NAMALWA (cell line): Measurements from ENCODE around the gene LPP.
"Not testable (repeated sequence)": the region's sequence is repeated elsewhere in the genome, so short reads cannot be mapped to it uniquely, and the experiment has no call there.

Source experiments
- DNase-seq: peaks from one replicate; pipeline ENCODE4 v3.0.0-alpha.2; 2015; ENCODE audit warnings: low spot score

Gene LPP, protein sequence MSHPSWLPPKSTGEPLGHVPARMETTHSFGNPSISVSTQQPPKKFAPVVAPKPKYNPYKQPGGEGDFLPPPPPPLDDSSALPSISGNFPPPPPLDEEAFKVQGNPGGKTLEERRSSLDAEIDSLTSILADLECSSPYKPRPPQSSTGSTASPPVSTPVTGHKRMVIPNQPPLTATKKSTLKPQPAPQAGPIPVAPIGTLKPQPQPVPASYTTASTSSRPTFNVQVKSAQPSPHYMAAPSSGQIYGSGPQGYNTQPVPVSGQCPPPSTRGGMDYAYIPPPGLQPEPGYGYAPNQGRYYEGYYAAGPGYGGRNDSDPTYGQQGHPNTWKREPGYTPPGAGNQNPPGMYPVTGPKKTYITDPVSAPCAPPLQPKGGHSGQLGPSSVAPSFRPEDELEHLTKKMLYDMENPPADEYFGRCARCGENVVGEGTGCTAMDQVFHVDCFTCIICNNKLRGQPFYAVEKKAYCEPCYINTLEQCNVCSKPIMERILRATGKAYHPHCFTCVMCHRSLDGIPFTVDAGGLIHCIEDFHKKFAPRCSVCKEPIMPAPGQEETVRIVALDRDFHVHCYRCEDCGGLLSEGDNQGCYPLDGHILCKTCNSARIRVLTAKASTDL

DNA sequence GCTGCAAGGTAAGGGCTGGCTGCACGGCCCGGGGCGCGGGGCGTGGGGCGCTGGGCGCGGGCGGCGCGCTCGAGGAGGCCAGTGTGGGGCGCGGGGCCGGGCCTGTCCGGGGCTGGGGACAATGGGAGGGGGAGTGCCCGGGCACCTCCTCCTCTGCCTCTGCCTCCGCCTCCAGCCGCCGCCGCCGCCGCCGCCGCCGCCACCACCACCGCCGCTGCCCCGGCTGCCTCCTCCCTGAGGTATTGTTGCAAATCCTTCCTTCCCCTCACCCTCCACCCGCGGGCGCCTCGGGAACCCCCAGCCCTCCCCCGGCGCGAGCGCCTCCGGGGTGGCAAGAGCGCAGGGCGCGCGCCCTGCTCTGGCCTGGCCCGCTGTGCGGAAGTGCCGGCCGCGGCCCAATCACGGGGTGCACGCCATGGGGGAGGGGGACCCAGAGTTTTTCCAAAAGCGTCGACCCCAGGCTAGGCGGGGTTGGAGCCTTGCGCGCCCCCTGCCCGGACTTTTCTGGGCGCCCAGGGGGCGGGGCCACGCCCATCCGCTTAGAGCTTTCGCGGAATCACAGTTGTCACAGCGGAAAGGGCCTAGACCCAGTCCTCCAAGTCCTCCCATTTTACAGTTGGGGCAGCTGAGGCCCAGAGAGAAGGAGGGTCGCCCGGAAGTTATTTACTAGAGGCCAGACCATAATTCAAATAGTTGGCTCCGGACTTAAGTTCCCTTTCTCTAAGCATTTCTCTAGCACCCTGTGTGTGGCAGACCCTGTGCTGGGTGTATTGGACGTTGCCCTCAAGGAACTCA, at the start of gene LPP:
Gene LPP, plus strand, starts transcription at position 144 of the 795 bp plus-strand sequence. CDS start 251,964 bp downstream, outside the sequence.
- peak; percentile 84 for DNase-seq

DNA sequence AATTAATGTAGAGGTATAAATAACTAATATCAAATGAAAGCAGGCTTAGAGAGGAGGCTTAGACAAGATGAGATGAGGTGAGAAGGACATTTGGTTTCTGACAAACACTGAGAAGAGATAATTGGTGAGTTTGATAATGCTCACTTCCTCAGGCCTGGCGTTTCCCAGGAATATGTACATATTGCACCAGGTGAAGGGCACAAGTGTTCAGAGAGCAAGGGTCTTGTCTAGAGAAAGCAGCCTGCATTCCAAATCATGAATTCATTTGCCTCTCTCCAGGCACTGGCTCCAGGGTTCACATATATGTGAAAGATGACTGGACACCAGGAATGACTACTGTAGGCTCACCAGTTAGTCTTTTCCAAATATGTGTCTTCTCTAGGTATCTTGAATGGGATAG, 48.0 kb upstream of the LPP start:
- no peak for DNase-seq

DNA sequence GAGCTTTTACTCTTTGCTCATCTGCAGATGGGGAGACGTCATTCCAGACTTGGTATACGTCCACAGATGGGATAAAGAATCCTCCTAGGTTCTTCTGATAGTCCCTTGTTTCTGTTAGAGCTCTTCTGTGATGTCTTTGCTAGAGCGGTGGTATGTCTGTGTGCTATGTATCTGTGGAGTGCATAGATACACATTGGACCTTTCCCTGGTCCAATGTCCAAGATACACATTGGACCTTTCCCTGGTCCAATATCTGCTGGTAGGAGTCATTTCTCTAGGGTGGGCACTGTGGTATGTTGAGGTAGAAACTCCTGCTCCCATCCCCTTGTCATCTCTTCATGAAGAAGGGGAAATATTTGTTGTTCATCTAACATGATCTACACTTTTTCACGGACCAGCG, 47.5 kb upstream of the LPP start:
- no peak for DNase-seq

DNA sequence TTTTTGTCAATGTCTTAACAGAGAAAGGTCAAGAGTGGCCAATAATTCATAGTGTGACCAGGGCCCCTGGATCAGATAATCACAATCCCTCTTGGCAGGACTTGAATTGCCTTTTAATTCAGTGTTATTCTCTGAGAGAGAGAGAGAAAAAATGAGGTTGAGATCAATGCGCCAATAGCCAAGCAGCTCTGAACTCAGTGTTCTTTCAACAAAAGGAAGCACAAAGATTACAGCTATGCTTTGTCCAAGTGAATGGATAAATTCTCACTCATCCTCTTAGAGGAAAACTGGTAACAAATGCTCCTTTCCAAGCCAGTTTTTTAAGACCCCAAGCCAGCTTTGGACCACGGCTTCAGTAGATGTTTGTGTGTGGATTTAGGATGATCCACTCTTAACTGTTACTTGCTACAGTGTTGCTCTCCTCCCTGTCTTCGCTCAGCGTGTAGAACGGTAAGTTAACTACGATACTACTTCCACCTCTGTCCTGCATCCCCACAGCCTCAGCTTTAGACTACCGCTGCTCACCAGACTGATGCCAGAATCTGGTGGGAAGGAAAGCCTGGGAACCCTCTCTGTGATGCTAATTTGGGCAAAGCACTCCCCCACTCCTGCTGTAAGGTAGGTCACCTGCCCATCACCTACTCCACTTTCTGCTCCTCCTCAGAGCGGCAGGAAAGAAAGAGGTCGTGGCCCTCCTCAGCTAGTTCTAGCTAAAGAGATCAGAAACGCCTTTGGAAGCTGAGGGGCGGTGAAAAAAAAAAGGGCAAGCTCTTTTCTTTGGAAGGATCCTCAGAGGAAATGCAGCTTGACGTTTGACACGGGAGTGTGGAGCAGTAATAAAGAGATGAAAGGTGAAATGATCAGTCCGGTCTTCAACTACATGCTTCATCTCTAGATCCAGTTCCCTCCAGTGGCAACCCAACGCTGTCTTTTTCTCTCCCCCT, 46.8 kb upstream of the LPP start:
- DNase-seq = no peak

DNA sequence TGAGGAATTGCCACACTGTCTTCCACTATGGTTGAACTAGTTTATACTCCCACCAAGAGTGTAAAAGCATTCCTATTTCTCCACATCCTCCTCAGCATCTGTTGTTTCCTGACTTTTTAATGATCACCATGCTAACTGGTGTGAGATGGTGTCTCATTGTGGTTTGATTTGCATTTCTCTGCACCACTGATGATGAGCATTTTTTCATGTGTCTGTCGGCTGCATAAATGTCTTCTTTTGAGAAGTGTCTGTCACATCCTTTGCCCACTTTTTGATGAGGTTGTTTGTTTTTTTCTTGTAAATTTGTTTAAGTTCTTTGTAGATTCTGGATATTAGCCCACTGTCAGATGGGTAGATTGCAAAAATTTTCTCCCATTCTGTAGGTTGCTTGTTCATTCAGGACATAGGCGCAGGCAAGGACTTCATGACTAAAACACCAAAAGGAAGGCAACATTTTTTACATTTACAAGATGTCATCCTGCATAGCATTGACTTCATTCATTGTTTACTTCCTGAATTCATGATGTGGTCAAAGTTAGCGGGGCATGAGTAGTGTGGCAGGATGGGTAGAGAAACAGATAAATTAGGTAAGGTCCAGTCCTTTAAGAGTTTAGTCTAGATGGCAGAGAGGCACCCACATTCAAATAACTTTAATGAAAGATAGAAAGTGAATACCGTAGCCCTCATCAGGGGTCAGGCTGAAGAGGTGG, 45.1 kb upstream of the LPP start:
- peak; percentile 73 for DNase-seq

DNA sequence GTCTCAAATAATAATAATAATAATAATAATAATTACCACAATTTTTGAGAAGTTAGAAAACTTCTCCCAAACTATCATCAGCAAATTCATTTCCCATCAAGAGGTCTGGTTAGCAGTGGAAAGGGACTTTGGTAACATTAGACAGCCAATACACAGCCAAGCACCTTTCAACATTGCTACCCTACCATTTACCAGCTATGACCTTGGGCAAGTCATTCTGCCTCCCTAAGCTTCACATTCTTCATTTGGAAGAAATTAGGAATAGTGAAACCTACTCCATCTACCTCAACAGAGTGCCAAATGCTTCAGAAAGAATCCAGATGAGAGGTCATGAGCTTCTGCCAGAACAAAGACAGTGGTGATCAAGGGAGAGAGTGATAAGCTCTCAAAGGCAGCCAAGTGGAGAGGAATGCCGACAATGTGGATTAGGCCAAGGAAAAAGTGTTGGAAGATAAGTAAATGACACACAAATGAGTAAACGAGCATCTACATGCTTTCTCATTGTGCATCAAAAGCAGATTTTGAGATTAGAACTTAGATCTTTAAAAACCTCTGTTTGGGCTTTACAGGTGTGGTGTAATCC, 42.9 kb upstream of the LPP start:
- DNase-seq = no peak

DNA sequence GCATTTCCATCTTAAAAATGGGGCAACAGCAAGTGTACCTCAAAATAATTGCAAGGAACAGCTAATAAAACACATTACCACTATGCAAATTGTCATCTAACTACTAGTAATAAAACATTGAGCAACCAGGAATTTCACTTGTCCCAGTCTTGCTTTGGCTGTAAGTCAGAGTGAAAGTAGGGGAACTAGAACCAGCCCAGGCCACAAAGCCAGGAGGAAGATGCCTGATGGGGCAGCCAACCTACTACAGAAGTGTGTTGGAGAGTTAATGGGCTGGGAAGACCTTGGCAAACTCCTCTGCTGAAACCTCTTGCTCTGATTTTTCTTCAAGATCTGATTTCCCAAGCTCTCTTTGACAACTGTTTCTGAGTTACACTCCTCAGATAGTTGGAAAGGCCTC, 40.2 kb upstream of the LPP start:
- DNase-seq = no peak

DNA sequence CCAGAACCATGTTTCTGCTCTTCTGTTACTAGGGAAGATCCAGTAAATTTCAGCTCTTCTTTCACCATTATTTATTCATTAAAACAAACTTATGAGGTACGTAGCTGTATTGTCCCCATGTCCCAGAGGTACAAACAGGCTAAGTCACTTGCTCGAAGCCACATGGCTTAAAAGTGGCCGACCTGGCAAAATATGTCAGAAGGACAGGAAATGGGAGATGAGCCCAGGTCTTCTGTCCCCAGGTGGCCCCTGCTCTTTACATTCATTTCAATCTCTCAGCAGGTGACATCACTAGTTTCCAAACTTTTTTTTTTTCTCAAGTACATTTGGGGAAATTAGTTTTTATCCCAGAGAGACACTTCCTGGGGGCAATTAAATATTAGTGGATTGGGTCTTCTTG, 34.1 kb upstream of the LPP start:
- DNase-seq = no peak

DNA sequence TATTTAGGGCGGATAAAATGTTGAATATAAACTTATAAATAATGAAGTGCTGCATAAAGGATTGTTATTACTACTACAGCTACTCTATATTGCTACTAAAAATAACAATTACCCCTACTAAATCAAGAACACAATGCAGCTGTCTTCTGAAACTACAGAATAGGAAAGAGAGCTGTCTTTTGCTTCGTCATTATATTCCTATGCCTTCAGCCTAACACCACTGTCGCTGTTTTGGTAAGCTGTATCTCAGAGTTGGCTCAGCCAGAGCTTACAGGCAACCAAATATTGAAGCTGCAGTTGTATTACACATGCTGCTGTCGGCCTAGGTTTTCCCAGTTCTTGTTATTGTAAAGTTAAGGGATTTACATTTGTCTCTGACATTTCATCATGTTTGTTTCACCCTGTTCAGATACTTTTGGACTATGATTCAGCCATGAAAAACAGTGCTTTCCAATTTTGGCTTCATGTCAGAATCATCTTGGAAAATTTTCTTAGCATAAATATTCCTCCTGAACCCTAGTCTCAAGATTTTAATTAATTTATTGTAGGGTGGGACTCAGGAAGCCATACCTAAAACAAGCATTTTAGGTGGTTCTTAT, 31.3 kb upstream of the LPP start:
- DNase-seq = no peak

DNA sequence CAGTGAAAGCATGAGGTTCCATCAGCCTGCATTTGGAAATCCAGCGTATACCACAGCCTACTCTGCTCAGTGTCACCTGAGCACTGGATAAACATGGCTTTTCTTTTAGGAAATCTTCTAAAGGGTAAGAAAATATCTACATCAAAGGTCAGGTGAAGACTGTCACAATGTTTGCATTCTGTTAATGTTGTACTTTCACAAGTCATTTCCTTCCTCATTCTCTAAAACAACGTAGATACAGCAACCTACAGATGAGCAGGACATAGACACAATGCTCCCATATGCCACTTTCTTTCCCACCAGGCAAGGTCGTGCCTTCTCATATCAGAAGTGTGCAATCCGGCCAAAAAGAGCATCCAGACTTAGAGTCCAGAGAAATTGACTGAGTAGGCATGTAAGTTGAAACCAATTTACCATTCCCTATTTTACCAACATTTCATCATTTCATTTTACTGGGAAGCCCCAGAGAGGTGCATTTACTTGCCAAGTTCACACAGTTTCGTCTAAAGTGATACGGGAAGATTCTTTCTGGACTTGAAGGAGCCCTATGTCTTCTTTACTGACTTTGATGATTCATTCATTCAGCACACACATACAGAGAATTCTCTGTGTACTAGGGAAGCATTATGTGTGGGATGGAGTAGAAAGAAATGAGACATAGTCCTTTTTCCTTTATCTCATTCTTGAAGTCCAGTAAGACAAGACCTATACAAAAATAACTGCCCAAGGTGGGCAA, 30.6 kb upstream of the LPP start:
- DNase-seq = peak; percentile 50

DNA sequence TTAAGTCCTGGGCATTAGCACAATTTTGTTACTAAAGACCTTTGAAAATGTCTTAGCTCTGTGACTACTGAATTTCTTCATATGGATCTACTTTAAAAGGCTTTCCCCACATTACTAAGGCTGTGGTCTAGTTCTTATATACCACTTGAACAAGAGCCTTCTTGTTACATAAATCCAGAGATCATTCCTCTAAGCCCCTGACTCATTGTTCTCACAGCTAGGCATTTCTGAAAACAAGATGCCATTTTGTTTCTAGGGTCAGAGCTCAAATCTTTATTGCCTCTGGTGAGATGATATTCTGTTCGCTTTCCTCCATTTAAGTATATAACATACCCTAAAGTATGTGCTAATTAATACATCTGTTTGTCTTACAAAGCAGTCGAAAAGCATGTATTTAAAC, 29.8 kb upstream of the LPP start:
- DNase-seq = no peak

DNA sequence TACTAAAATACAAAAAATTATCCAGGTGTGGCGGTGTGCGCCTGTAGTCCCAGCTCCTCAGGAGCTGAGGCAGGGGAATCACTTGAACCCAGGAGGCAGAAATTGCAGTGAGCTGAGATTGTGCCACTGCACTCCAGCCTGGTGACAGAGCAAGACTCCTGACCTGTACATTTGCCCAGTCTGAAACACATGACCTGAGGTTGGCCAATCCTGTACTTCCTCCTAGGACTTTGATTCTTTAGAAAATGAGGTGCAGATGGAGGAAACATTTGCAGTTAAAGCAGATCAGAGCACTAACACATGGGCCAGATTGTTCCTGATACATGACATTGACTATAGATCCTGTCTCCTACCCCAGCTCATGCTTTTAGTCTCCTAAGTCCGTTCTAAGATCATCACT, 28.9 kb upstream of the LPP start:
- no peak for DNase-seq

DNA sequence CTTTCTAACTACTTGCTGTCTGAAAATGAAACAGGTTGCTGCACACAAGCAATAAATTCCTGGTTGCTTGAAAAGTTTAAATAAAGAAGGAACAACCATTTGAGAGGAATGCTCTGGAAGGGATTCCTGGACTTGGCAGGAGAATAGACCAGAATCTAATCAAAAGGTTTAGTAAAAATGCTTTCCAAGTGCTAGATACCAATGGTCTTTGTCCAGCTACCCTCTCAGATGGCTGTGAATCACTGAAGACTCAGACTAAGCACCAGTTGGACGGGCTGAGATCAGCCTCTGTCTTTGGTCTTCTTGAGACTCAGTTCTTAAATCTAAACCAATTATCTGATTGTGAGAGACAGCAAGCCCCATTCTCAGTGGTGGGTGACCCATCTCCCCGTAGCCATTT, 27.7 kb upstream of the LPP start:
- no peak for DNase-seq

DNA sequence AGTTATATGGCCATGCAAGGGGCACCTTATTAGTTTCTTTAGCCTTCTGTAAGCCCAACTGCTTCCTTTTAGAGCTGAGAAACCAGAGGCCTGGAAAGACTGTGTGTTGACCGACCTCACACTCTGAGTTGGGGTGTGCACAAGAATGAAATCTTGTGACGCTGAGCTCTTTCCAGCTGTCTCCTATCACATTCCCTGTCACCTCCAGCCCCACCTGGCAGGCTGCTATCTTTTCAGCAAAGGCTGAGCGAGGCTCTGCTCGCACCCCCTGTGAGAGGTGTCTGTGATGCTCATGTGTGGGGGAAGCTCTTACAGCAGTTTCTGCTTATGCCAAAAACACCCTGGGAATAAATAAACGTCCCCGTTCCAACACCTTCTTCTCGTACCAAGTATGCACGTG, 27.0 kb upstream of the LPP start:
- no peak for DNase-seq

DNA sequence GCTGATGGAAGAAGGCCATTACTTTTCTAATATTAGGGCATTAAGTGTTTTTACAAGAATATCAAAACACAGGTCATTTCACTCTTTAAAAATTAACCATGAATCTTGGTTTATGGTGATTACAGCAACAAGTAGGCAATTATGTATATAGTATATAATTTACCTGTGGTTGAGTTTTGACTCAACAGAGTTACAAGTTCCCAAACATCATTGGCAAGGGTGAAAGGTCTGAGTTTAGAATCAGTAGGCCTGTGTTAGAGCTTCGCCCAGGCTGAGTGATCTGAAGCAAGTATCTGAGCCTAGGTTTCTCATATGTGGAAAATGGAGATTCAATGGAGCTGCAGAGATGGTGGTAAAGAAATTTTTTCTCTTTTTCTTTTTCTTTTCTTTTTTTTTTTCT, 25.1 kb upstream of the LPP start:
- no peak for DNase-seq

DNA sequence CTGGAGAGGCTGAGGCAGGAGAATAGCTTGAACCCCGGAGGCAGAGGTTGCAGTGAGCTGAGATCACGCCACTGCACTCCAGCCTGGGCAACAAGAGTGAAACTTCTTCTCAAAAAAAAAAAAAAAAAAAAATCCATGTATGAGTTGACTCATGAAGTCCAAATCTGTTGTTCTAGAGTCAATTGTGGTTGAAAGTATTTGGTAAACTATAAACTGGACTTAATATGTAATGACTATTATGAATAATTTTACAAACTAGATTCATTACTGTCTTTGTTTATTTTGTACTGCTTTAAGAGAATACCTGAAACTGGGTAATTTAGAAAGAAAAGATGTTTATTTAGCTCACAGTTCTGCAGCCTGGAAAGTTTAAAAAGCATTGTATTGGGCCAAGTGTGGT, 22.9 kb upstream of the LPP start:
- not testable (repeated sequence) for DNase-seq

DNA sequence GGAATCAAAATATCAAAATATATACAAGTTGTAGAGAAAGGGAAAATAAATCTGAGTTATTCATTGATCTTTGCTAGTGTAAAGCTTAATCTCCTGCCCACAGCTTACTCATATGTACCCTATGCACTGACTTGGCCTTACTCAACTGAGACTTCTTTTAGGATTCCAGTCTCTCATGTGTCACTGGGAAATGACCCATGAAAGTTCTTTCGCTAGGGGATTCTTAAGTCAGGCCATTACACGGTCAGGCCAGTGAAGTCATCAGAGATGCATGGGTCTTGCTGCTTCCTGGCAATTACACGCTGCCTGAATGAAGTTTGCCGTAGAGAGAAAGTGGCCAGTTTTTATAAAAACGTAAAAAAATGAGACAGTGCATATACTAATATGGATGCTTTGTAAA, 20.7 kb upstream of the LPP start:
- no peak for DNase-seq

DNA sequence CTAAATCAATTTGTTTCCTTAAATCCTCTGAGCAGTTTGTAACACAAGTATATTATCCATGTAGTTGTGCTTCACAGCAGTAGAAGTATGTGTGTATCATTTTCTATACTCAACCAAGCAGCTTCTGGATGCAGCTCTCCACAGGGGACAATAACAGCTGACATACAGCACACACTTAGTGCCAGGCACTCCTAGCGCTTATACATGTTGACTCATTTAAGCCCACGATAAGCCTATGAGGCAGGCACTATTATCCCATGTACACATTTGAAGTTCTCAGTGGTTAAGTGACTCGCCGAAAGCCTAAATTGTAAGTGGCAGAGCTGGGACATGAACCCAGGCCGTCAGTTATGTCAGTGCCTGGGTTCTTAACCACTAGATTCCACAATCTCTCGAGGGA, 20.3 kb upstream of the LPP start:
- no peak for DNase-seq

DNA sequence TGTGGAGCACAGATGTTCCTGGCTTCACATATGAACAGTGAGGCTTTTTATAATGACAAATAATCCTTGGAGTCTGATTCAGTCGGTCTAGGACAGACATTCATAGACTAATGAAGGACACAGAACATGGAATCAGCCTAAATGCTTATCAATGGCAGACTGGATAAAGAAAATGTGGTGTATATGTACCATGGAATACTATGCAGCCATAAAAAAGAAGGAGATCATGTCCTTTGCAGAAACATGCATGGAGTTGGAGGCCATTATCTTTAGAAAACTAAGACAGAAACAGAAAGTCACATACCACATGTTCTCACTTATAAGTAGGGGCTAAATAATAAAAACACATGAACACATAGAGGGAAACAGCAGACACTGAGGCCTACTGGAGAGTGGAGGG, 19.9 kb upstream of the LPP start:
- DNase-seq = no peak

DNA sequence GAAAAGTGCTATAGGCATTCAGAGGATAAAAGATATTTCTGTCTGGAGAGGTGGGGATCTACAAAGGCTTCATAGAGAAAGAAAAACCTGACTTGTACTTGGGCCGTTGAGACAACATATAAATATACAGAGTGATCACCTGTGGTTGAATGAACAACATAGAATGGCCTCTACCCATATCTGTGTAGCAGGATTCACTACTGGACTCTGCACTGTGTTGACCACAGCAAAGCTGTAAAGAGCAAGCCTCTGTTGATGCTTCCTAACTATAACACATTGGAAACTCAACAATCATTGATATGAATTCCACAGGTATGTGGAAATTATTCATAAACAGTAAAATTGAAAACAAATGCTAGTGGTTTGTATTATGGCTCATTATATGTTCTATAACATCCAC, 19.1 kb upstream of the LPP start:
- no peak for DNase-seq
